ENCODE data around the gene PIK3CA. TPM values are rescaled to one million over a fixed set of nuclear protein-coding genes. Genes with fewer than 3 reads are reported as not detected.

PIK3CA gene
- total RNA-seq, 4 donors from 2014 or later = 7.3 to 12.4 (median 10.9) TPM

- no peak overlapping the region for H3K27ac ChIP-seq
- DNase-seq = no peak
- no peaks in the 10 kb centered on the region for H3K9me3 ChIP-seq
- H3K4me1 ChIP-seq = peaks cover 0 to 16% (median 0%) of the 10 kb centered on the region in 4 donors
- no peak overlapping the region for H3K4me3 ChIP-seq
- H3K27me3 ChIP-seq = no peaks in the 10 kb centered on the region
- H3K36me3 ChIP-seq = no peaks in the 10 kb centered on the region
- no peak for TF ChIP-seq POLR2A (IDR thresholded peaks at IDR 0.05)
- no peak for TF ChIP-seq CTCF (IDR thresholded peaks at IDR 0.05)
These were observed 41.6 kb downstream of the PIK3CA start for GRCh38 chr3:179189759-179190158.

- Histone ChIP-seq H3K36me3 (no peaks in the 10 kb centered on the region), H3K27me3 (no peaks in the 10 kb centered on the region), H3K9me3 (no peaks in the 10 kb centered on the region), H3K27ac (no peak overlapping the region), H3K4me3 (no peak overlapping the region), H3K4me1 (peaks cover 0 to 20% (median 2%) of the 10 kb centered on the region in 4 donors)
- TF ChIP-seq CTCF (IDR thresholded peaks at IDR 0.05) (no peak), POLR2A (IDR thresholded peaks at IDR 0.05) (no peak)
- no peak for DNase-seq
These were observed 42.4 kb downstream of the PIK3CA start for GRCh38 chr3:179190581-179190980.

- TF ChIP-seq POLR2A (IDR thresholded peaks at IDR 0.05) (no peak), CTCF (IDR thresholded peaks at IDR 0.05) (no peak)
- H3K4me1 ChIP-seq = peaks cover 0 to 24% (median 4%) of the 10 kb centered on the region in 4 donors
- H3K9me3 ChIP-seq = no peaks in the 10 kb centered on the region
- no peak overlapping the region for H3K4me3 ChIP-seq
- no peaks in the 10 kb centered on the region for H3K27me3 ChIP-seq
- H3K36me3 ChIP-seq = no peaks in the 10 kb centered on the region
- no peak for DNase-seq
- H3K27ac ChIP-seq = no peak overlapping the region
These were observed 44.4 kb downstream of the PIK3CA start for GRCh38 chr3:179192542-179192941.

GRCh38 chr3:179194931-179195330 is 46.8 kb downstream of the PIK3CA start:
- Histone ChIP-seq H3K4me1 (peaks cover 0 to 21% (median 4%) of the 10 kb centered on the region in 4 donors), H3K27ac (no peak overlapping the region), H3K36me3 (no peaks in the 10 kb centered on the region), H3K4me3 (no peak overlapping the region), H3K9me3 (no peaks in the 10 kb centered on the region), H3K27me3 (no peaks in the 10 kb centered on the region)
- TF ChIP-seq POLR2A (IDR thresholded peaks at IDR 0.05) (no peak), CTCF (IDR thresholded peaks at IDR 0.05) (no peak)
- DNase-seq = no peak

- Histone ChIP-seq H3K27me3 (no peaks in the 10 kb centered on the region), H3K9me3 (no peaks in the 10 kb centered on the region), H3K27ac (no peak overlapping the region), H3K4me3 (no peak overlapping the region), H3K36me3 (peaks cover 0 to 3% (median 0%) of the 10 kb centered on the region in 3 donors), H3K4me1 (peaks cover 0 to 15% (median 4%) of the 10 kb centered on the region in 4 donors)
- TF ChIP-seq CTCF (IDR thresholded peaks at IDR 0.05) = no peak
- no peak for TF ChIP-seq POLR2A (IDR thresholded peaks at IDR 0.05)
- no peak for DNase-seq
These were observed 47.9 kb downstream of the PIK3CA start for GRCh38 chr3:179196098-179196497.

GRCh38 chr3:179196700-179197099 is 48.5 kb downstream of the PIK3CA start:
- H3K27ac ChIP-seq = no peak overlapping the region
- TF ChIP-seq CTCF (IDR thresholded peaks at IDR 0.05) (no peak), POLR2A (IDR thresholded peaks at IDR 0.05) (no peak)

More at GRCh38 chr3:179196700-179197099, 48.5 kb downstream of the PIK3CA start:
- no peaks in the 10 kb centered on the region for H3K9me3 ChIP-seq
- no peaks in the 10 kb centered on the region for H3K27me3 ChIP-seq
- no peak overlapping the region for H3K4me3 ChIP-seq
- peaks cover 0 to 9% (median 0%) of the 10 kb centered on the region in 3 donors for H3K36me3 ChIP-seq
- DNase-seq = no peak
- peaks cover 0 to 15% (median 4%) of the 10 kb centered on the region in 4 donors for H3K4me1 ChIP-seq
